ENCODE data around the gene CMKLR1.

The CMKLR1 gene

GRCh38 chr12:108299980-108300696 is 39.0 kb downstream of the CMKLR1 start:
- Histone ChIP-seq H3K36me3 (replicated peaks; ENCODE audit: insufficient read depth, low read length) (no peaks in the 10 kb centered on the region), H3F3A (ENCODE audit: insufficient read depth, low read length) (no peaks in the 10 kb centered on the region), H3K9me3 (replicated peaks; ENCODE audit: insufficient read depth, low read length) (no peaks in the 10 kb centered on the region), H3K79me2 (ENCODE audit: low read length) (no peaks in the 10 kb centered on the region), H3K4me1 (ENCODE audit: low read length) (no peaks in the 10 kb centered on the region), H3K9ac (ENCODE audit: low read length) (no peak overlapping the region), H3K27ac (ENCODE audit: low read length) (no peak overlapping the region), H4K20me1 (ENCODE audit: insufficient read depth, low read length) (no peaks in the 10 kb centered on the region), H2AFZ (ENCODE audit: low read length) (no peak overlapping the region), H3K27me3 (replicated peaks; ENCODE audit: insufficient read depth, low read length) (no peaks in the 10 kb centered on the region), H3K4me2 (ENCODE audit: low read depth, low read length) (no peak overlapping the region), H3K4me3 (ENCODE audit: low read length) (no peak overlapping the region), H3K9me2 (replicated peaks; ENCODE audit: insufficient read depth, low read length) (no peaks in the 10 kb centered on the region)
- TF ChIP-seq EZH2phosphoT487 (IDR thresholded peaks at IDR 0.05; ENCODE audit: low read length) (no peak), EZH2 (optimal IDR thresholded peaks at IDR 0.05; ENCODE audit: low read depth, low read length) (no peak), CTCF (IDR thresholded peaks at IDR 0.05; ENCODE audit: low read length) (no peak)
- no peak for DNase-seq

GRCh38 chr12:108299516-108299915 is 39.6 kb downstream of the CMKLR1 start:
- TF ChIP-seq EZH2phosphoT487 (IDR thresholded peaks at IDR 0.05; ENCODE audit: low read length) (no peak), CTCF (IDR thresholded peaks at IDR 0.05; ENCODE audit: low read length) (no peak), EZH2 (optimal IDR thresholded peaks at IDR 0.05; ENCODE audit: low read depth, low read length) (no peak)
- no peaks in the 10 kb centered on the region for H3K9me3 ChIP-seq (replicated peaks; ENCODE audit: insufficient read depth, low read length)
- H3K27ac ChIP-seq (ENCODE audit: low read length) = no peak overlapping the region

GRCh38 chr12:108298761-108299275 is 40.3 kb downstream of the CMKLR1 start:
- Histone ChIP-seq H3K4me3 (ENCODE audit: low read length) (no peak overlapping the region), H3K9me2 (replicated peaks; ENCODE audit: insufficient read depth, low read length) (no peaks in the 10 kb centered on the region), H3K27me3 (replicated peaks; ENCODE audit: insufficient read depth, low read length) (no peaks in the 10 kb centered on the region), H3K4me1 (ENCODE audit: low read length) (no peaks in the 10 kb centered on the region), H3F3A (ENCODE audit: insufficient read depth, low read length) (no peaks in the 10 kb centered on the region), H2AFZ (ENCODE audit: low read length) (no peak overlapping the region), H4K20me1 (ENCODE audit: insufficient read depth, low read length) (no peaks in the 10 kb centered on the region), H3K36me3 (replicated peaks; ENCODE audit: insufficient read depth, low read length) (no peaks in the 10 kb centered on the region), H3K27ac (ENCODE audit: low read length) (no peak overlapping the region), H3K79me2 (ENCODE audit: low read length) (no peaks in the 10 kb centered on the region), H3K9ac (ENCODE audit: low read length) (no peak overlapping the region), H3K4me2 (ENCODE audit: low read depth, low read length) (no peak overlapping the region), H3K9me3 (replicated peaks; ENCODE audit: insufficient read depth, low read length) (no peaks in the 10 kb centered on the region)
- no peak for DNase-seq
- no peak for TF ChIP-seq EZH2phosphoT487 (IDR thresholded peaks at IDR 0.05; ENCODE audit: low read length)
- no peak for TF ChIP-seq CTCF (IDR thresholded peaks at IDR 0.05; ENCODE audit: low read length)
- TF ChIP-seq EZH2 (optimal IDR thresholded peaks at IDR 0.05; ENCODE audit: low read depth, low read length) = no peak

More at GRCh38 chr12:108299516-108299915, 39.6 kb downstream of the CMKLR1 start:
- Histone ChIP-seq H3K4me2 (ENCODE audit: low read depth, low read length) (no peak overlapping the region), H3K4me1 (ENCODE audit: low read length) (no peaks in the 10 kb centered on the region), H3K27me3 (replicated peaks; ENCODE audit: insufficient read depth, low read length) (no peaks in the 10 kb centered on the region), H3K36me3 (replicated peaks; ENCODE audit: insufficient read depth, low read length) (no peaks in the 10 kb centered on the region), H4K20me1 (ENCODE audit: insufficient read depth, low read length) (no peaks in the 10 kb centered on the region), H3K9ac (ENCODE audit: low read length) (no peak overlapping the region), H3K9me2 (replicated peaks; ENCODE audit: insufficient read depth, low read length) (no peaks in the 10 kb centered on the region), H3K4me3 (ENCODE audit: low read length) (no peak overlapping the region), H3F3A (ENCODE audit: insufficient read depth, low read length) (no peaks in the 10 kb centered on the region), H3K79me2 (ENCODE audit: low read length) (no peaks in the 10 kb centered on the region), H2AFZ (ENCODE audit: low read length) (no peak overlapping the region)
- no peak for DNase-seq

All from MM.1S (cell line).